ENCODE measurements around the gene ZNF75A. TPM values are rescaled to one million over a fixed set of nuclear protein-coding genes. Genes with fewer than 3 reads are reported as not detected.

ZNF75A gene
- total RNA-seq, 1 donor from 2014 or later = 51.3 TPM

GRCh38 chr16:3321816-3322215 is 16.5 kb downstream of the ZNF75A start:
- H3K4me1 Mint-ChIP-seq = no peaks in the 10 kb centered on the region
- H3K27me3 Mint-ChIP-seq (ENCODE audit: low read depth) = no peaks in the 10 kb centered on the region
- peaks cover 36% of the 10 kb centered on the region for H3K36me3 Mint-ChIP-seq
- TF ChIP-seq CTCF (IDR thresholded peaks at IDR 0.05; ENCODE audit: unreplicated experiment) = no peak
- DNase-seq (ENCODE audit: low spot score in 2 of 2, unreplicated experiment in 2 of 2) = no peak
- H3K9me3 Mint-ChIP-seq = peaks cover 64% of the 10 kb centered on the region
- no peak overlapping the region for H3K27ac Mint-ChIP-seq
- no peak overlapping the region for H3K4me3 Mint-ChIP-seq

- no peak for TF ChIP-seq CTCF (IDR thresholded peaks at IDR 0.05; ENCODE audit: unreplicated experiment)
- no peaks in the 10 kb centered on the region for H3K4me1 Mint-ChIP-seq
- H3K36me3 Mint-ChIP-seq = peaks cover 4% of the 10 kb centered on the region
- DNase-seq (ENCODE audit: low spot score in 2 of 2, unreplicated experiment in 2 of 2) = no peak
- peaks cover 42% of the 10 kb centered on the region for H3K9me3 Mint-ChIP-seq
- H3K27ac Mint-ChIP-seq = no peak overlapping the region
- no peak overlapping the region for H3K4me3 Mint-ChIP-seq
- H3K27me3 Mint-ChIP-seq (ENCODE audit: low read depth) = no peaks in the 10 kb centered on the region
Observed at GRCh38 chr16:3327514-3327913, 22.2 kb downstream of the ZNF75A start.

GRCh38 chr16:3328104-3328503 is 22.8 kb downstream of the ZNF75A start:
- TF ChIP-seq CTCF (IDR thresholded peaks at IDR 0.05; ENCODE audit: unreplicated experiment) = no peak
- H3K36me3 Mint-ChIP-seq = peaks cover 4% of the 10 kb centered on the region
- DNase-seq (ENCODE audit: low spot score in 2 of 2, unreplicated experiment in 2 of 2) = no peak
- peaks cover 42% of the 10 kb centered on the region for H3K9me3 Mint-ChIP-seq
- H3K4me3 Mint-ChIP-seq = no peak overlapping the region
- no peaks in the 10 kb centered on the region for H3K4me1 Mint-ChIP-seq
- no peak overlapping the region for H3K27ac Mint-ChIP-seq
- H3K27me3 Mint-ChIP-seq (ENCODE audit: low read depth) = no peaks in the 10 kb centered on the region

- no peak overlapping the region for H3K27ac Mint-ChIP-seq
- H3K27me3 Mint-ChIP-seq (ENCODE audit: low read depth) = no peaks in the 10 kb centered on the region
- no peak for TF ChIP-seq CTCF (IDR thresholded peaks at IDR 0.05; ENCODE audit: unreplicated experiment)
- no peak for DNase-seq (ENCODE audit: low spot score in 2 of 2, unreplicated experiment in 2 of 2)
- H3K36me3 Mint-ChIP-seq = peaks cover 4% of the 10 kb centered on the region
- no peak overlapping the region for H3K4me3 Mint-ChIP-seq
- H3K9me3 Mint-ChIP-seq = peaks cover 41% of the 10 kb centered on the region
- H3K4me1 Mint-ChIP-seq = no peaks in the 10 kb centered on the region
Observed at GRCh38 chr16:3328643-3329042, 23.3 kb downstream of the ZNF75A start.

GRCh38 chr16:3346041-3346440 is 40.7 kb downstream of the ZNF75A start:
- Mint-ChIP-seq H3K27ac (no peak overlapping the region), H3K4me1 (no peaks in the 10 kb centered on the region), H3K4me3 (no peak overlapping the region), H3K9me3 (peaks cover 22% of the 10 kb centered on the region), H3K27me3 (ENCODE audit: low read depth) (no peaks in the 10 kb centered on the region), H3K36me3 (no peaks in the 10 kb centered on the region)
- DNase-seq (ENCODE audit: low spot score in 2 of 2, unreplicated experiment in 2 of 2) = no peak
- no peak for TF ChIP-seq CTCF (IDR thresholded peaks at IDR 0.05; ENCODE audit: unreplicated experiment)

GRCh38 chr16:3347586-3347985 is 42.3 kb downstream of the ZNF75A start:
- H3K4me3 Mint-ChIP-seq = no peak overlapping the region
- no peaks in the 10 kb centered on the region for H3K27me3 Mint-ChIP-seq (ENCODE audit: low read depth)
- no peak for DNase-seq (ENCODE audit: low spot score in 2 of 2, unreplicated experiment in 2 of 2)
- H3K36me3 Mint-ChIP-seq = no peaks in the 10 kb centered on the region
- no peaks in the 10 kb centered on the region for H3K4me1 Mint-ChIP-seq
- no peak overlapping the region for H3K27ac Mint-ChIP-seq
- TF ChIP-seq CTCF (IDR thresholded peaks at IDR 0.05; ENCODE audit: unreplicated experiment) = no peak
- H3K9me3 Mint-ChIP-seq = peaks cover 26% of the 10 kb centered on the region

Measured in mesothelial cell of epicardium (in vitro differentiated cells).